Islet of Langerhans (tissue), 1 donor: ENCODE measurements around the gene GDPD3.
"Not testable (repeated sequence)": the region's sequence is repeated elsewhere in the genome, so short reads cannot be mapped to it uniquely, and the experiment has no call there.

ENCODE experiments used
- FAIRE-seq: peaks from one replicate; lab custom pipeline; 2011; peaks lifted over from hg19 to GRCh38; lab: Jason Lieb, UNC

The GDPD3 gene

DNA sequence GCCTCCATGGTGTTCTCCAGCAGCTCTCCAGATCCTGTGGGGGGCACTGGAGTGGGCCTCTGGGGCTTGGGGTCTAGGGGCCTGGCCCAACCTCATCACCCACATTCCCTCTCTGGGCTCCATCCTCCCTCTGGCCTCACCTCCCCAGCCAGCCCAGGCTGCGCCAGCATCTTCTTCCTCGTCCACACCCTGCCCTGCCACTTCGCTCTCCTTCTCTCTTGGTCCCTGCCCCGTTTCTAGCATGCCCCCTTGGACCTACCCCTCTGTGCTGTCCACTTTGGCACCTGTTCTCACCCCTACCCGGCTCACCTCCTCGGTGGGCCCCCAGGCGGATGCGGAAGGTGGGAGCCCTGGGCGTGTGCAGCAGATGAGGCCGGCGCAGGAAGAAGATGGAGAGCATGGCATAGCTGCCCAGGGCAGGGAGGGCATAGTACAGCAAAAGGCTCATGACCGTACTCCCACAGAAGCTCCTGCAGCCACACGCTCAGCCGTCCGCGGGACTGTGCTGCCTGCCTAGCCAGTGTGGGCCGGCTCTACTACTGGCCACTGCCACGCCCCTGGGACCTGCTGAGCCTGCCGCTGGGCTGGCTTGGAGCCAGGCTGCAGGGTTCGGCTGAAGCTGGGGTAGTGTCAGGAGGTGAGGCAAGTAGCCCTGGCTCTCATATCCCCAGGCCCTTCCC lies at the start of gene GDPD3:
GDPD3 (minus strand) TSS at position 507 of the 680 bp plus-strand sequence; CDS start at position 448, 59 bp downstream.
- no peak for FAIRE-seq

DNA sequence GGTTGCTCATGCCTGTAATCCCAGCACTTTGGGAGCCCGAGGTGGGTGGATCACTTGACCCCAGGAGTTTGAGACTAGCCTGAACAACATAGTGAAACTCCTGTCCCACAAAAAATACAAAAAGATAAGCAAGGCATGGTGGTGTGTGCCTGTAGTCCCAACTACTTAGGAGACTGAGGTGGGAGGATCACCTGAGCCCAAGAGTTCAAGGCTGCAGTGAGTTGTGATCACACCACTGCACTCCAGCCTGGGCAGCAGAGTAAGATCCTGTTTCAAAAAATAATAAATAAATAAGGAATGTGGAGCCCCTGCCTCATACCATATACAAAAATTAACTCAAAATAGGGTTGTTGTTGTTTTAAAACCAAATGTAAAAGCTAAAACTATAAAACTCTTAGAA lies 43.9 kb upstream of the GDPD3 start:
- no peak for FAIRE-seq

DNA sequence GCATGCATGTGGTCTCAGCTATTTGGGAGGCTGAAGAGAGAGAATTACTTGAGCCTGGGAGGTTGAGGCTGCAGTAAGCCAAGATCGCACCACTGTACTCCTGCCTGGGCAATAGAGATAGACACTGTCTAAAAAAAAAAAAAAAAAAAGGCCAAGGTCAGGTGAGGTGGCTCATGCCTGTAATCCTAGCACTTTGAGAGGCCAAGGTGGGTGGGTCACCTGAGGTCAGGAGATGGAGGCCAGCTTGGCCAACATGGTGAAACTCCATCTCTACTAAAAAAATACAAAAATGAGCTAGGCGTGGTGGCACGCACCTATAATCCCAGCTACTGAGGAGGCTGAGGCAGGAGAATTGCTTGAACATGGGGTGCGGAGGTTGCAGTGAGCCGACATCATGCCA lies 41.9 kb upstream of the GDPD3 start:
- no peak for FAIRE-seq

DNA sequence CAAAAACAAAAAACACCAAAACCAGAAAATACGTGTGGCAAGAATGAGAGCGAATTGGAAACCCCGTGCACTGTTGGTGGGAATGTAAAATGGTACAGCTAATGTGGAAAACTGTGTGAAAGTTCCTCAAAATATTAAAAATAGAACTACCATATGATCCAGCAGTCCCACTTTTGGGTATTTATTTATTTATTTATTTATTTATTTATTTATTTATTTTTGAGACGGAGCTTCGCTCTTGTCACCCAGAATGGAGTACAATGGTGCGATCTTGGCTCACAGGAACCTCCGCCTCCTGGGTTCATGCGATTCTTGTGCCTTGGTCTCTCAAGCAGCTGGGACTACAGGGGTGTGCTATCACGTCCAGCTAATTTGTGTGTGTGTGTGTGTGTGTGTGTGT lies 39.2 kb upstream of the GDPD3 start:
- no peak for FAIRE-seq

- FAIRE-seq, result no peak
Observed at GRCh38 chr16:30151091-30151490, 37.8 kb upstream of the GDPD3 start.

- no peak for FAIRE-seq
Observed at GRCh38 chr16:30149250-30149930, 36.1 kb upstream of the GDPD3 start.

DNA sequence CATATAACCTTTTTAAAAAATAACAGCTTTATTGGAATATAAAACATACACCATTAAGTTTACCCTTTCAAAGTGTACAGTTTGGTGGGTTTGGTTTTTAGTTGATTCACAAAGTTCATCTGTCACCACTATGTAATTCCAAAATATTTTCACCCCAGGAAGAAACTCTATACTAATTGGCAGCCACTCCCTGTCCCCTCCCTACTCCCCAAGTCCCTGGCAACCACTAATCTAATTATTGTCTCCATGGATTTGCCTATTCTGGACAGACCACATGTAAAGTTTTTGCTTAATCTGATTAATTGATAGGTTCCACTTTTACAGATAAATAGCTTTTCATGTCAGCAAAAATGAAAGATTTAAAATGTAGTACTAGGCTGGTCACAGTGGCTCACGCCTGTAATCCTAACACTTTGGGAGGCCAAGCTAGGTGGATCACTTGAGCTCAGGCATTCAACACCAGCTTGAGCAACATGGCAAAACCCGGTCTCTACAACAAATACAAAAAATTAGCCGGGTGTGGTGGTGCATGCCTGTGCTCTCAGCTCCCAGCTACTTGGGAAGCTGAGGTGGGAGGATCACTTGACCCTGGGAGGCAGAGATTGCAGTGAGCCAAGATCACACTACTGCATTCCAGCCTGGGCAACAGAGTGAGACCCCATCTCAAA lies 34.6 kb upstream of the GDPD3 start:
- no peak for FAIRE-seq

GRCh38 chr16:30145657-30146056 lies 32.3 kb upstream of the GDPD3 start:
- FAIRE-seq, result no peak

DNA sequence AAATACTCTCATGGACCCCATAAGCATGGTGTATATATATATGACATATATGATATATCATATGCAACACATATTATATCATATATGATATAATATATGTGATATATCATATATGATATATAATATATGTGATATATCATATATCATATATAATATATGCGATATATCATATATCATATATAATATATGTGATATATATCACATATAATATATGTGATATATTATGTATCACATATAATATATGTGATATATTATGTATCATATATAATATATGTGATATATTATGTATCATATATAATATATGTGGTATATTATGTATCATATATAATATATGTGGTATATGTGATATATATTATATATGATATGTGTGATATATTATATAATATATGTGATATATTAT lies 31.6 kb upstream of the GDPD3 start:
- no peak for FAIRE-seq

DNA sequence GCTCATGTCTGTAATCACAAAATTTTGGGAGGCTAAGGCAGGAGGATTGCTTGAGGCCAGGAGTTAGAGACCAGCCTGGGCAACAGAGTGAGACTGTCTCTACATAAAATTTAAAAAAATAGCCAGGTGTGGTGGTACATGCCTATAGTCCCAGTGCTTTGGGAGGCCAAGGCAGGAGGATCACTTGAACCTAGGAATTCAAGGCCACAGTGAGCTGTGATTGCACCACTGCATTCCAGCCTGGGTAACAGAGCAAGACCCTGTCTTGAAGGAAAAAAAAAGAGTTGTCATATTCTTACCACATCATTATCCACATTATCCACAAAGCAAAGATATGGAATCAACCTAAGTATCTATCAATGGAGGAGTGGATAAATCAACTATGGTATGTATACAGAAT lies 30.7 kb upstream of the GDPD3 start:
- no peak for FAIRE-seq

DNA sequence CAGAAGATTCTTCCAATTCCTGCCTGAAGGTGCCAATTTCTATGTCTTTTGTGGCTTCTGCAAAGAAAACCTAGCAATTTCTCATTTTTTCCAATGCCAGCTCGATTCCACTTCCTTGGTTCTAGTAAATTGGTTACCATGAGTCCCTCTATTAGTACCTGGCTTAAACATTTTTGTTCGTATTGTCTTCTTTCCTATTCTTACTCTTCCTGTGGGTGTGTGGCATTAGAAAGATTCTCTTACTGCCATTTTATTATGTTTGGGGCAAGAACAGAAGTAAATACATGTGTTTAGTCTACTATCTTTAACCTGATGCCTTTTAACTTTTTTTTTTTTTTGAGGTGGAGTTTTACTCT lies 30.0 kb upstream of the GDPD3 start:
- FAIRE-seq, result no peak

GRCh38 chr16:30142672-30143346 lies 29.5 kb upstream of the GDPD3 start:
- no peak for FAIRE-seq

GRCh38 chr16:30141750-30142149 lies 28.4 kb upstream of the GDPD3 start:
- no peak for FAIRE-seq

- no peak for FAIRE-seq
Observed at GRCh38 chr16:30139583-30140481, 26.5 kb upstream of the GDPD3 start.

- FAIRE-seq, result no peak
Observed at GRCh38 chr16:30137897-30138296, 24.6 kb upstream of the GDPD3 start.

DNA sequence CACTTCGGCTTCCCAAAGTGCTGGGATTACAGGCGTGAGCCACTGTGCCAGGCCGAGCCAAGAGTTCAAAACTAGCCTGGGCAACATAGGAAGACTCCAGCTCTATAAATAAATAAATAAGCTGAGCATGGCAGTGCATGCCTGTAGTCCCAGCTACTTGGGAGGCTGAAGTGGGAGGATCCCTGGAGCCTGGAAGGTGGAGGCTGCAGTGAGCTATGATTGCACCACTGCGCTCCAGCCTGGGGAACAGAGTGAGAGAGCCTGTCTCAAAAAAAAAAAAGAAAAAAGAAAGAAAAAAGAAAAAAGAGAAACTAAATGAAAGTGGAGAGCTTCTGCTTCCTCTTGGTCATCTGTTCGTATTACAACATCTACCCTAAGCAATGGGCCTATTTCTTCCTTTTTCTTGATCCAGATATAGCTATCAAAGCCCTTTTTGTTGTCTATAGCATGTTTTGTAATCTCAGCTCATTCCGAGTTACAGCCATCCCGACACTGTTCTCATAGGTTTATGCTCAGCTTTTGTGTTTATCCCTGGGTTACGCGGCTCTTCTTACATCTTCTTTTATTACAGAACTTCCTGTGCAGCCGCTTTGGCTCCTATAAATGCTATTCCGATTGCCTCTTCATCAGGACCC lies 23.8 kb upstream of the GDPD3 start:
- no peak for FAIRE-seq

DNA sequence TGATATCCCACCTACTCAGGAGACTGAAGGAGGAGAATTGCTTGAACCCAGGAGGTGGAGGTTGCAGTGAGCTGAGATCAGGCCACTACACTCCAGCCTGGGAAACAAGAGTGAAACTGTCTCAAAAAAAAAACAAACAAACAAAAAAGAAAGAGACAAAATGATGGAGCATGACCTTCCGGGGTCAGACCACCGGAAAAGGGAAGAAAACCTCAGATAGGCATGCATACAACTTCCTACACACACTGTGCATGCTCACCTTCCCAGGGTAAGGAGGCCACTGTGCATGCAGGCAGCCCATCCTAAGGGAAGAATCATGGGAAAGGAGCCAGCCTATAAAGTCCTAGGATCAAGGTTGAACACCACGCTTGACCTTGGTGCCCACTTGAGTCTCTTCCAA lies 19.3 kb upstream of the GDPD3 start:
- no peak for FAIRE-seq

- no peak for FAIRE-seq
Observed at GRCh38 chr16:30131869-30132475, 18.6 kb upstream of the GDPD3 start.

GRCh38 chr16:30127993-30128392 lies 14.7 kb upstream of the GDPD3 start:
- no peak for FAIRE-seq

- FAIRE-seq, result not testable (repeated sequence)
Observed at GRCh38 chr16:30125690-30126089, 12.4 kb upstream of the GDPD3 start.

DNA sequence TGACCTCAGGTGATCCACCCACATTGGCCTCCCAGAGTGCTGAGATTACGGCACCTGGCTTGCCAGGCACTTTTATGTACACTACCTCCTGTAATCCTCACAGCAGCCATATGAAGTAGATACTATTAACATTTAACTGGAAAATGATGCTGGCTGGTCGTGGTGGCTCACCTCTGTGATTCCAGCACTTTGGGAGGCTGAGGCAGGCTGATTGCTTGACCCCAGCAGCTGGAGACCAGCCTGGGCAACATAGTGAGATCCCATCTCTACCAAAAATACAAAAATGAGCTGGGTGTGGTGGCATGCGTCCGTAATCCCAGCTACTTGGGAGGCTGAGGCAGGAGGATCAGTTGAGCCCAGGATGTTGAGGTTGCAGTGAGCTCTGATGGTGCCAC lies 11.6 kb upstream of the GDPD3 start:
- no peak for FAIRE-seq
